ENCODE measurements around the gene FKBP11.
"Not testable (repeated sequence)": the region's sequence is repeated elsewhere in the genome, so short reads cannot be mapped to it uniquely, and the experiment has no call there.

FKBP11 gene

GRCh38 chr12:48954841-48955501 lies 29.7 kb upstream of the FKBP11 start:
- no peak for DNase-seq

DNA sequence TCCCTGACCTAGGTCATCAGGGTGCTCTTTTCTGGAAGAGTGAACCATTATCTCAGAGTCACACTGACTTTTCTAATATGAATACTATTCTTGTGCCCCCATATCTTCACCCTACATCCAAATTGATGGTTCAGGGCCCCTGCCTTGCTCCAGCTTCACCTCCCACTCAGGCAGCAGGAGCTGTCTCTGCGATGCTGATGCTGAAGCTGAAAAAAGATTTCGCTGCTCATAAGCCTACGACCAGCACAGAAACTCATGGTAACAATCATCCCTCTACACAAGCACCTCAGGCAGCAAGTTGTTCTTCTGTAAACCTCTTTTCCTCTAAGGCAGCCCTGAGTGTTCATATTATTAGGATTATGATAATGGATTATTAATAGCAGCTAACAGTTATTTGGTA lies 28.8 kb upstream of the FKBP11 start:
- no peak for DNase-seq

DNA sequence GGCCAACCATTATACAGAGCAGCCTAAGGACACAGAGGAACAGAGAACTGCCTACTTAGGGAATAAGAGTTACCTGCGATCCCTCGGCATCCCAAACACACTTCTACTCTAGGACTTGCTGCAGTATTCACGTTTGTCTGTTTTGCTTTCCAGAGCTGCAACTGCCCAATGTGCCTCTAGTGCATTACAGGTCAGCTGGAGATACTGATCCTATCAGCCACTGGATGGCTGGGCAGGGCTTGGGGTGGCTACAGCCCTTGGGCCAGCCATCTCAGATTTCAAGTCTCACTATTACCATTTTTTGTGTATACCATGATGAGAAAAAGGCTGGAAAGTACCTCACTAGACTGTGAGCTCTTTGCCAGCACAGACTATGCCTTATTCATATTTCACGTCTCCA lies 27.4 kb upstream of the FKBP11 start:
- no peak for DNase-seq

DNA sequence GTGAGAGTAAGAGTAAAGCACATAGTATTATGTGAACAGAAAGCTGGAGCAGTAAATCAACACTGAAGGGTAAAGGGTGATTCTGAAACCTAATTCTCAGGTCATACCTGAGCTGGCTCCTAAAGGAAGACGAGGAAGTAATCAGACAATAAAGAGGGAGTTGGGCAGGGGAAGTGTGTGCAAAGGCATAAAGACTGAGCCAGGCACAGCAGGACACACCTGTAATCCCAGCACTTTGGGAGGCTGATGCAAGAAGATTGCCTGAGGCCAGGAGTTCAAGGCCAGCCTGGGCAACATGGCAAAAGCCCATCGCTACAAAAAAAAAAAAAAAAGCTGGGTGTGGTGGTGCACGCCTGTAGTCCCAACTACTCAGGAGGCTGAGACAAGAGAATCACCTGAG lies 22.4 kb upstream of the FKBP11 start:
- DNase-seq: no peak

DNA sequence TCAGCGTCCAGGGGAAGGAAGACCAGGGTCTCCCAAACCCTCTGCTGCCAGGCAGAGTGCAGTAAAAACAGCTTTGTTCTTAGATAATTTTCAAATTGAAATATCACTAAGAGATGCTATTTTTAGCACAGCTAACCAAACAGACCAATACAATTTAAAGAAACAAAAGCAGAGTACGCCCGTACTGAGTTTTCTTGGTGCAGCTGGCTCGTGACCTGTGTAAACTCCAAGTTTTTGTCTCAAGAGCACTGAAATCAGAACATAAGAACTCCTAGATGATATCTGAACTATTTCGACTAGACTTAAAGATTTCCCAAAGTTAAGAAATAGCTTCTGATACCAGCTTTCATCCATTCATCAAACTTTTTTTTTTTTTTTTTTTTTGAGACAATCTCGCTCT lies 21.7 kb upstream of the FKBP11 start:
- no peak for DNase-seq

DNA sequence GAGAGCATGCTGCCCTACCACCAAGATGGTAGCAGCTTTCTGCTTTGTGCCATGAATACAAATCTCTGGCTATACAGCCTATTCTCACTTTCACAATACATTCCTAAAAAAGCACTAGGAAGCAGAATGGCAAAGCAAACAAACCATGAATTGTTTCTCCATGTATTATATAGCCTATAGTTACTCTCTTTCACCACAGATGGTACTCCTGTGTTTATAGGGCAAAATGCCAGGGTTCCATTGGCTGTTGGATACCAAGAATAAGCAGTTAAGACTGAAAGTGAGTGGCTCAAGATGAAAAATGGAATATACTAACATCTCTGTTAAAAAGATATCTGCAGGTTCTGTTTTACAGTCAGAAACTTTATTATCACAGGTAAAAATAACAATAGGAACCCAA lies 20.9 kb upstream of the FKBP11 start:
- no peak for DNase-seq

GRCh38 chr12:48943221-48943620 lies 17.9 kb upstream of the FKBP11 start:
- DNase-seq: no peak

GRCh38 chr12:48940181-48940580 lies 14.9 kb upstream of the FKBP11 start:
- no peak for DNase-seq

DNA sequence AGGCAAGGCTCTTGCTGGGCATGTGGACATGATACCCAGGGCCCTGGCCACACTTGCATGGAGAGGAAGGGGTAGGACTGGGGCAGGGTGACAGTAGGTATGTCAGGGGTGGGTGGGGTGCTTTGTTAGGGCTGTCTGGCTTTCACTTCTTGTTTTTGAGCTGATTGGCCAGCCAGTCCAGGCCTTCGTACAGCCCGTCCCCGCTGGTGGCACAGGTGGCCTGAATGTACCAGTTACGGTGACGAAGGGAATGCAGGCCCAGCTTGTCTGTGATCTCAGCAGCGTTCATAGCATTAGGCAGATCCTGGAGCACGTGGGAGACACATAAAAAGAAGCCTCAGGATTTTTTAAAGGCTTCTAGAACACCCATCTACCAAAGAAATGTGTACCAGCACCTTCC lies 13.5 kb upstream of the FKBP11 start:
- no peak for DNase-seq

DNA sequence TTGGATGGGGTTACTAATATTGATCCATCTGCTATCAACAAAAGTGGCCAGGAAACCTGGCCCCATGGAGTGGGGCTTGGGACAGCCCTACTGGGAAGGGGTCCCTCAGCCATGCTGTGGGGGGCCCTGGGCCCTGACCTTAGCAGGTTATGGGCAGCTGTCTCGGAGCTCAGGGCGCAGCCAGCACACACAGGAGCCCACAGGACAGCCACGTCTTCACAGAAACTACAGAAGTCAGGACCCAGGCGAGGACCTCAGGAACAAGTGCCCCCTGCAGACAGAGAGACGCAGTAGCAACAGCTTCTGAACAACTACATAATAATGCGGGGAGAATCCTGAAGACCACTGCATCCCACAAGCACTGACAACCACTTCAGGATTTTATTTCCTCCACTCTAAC lies 11.9 kb upstream of the FKBP11 start:
- DNase-seq: no peak

- no peak for DNase-seq
Observed at GRCh38 chr12:48936379-48936979, 11.2 kb upstream of the FKBP11 start.

DNA sequence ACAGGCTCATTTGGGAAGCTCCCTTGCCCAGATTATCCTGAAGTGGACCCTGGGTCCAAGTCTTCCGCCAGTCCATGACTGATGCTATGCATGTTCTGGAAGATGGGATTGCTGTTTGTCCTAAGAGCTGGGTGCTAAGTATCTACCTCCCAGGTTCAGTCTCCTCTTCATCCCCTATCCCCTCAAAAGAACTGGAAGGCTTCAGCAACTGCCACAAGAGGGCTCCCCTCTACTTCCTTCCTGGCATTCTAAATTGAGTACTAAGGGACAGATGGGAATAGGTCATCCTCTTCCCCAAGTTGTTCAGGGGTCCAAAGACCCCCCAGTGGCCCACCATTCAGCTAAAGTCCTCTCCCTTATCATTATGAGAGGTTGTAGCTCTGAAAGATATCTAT lies 9.0 kb upstream of the FKBP11 start:
- no peak for DNase-seq

DNA sequence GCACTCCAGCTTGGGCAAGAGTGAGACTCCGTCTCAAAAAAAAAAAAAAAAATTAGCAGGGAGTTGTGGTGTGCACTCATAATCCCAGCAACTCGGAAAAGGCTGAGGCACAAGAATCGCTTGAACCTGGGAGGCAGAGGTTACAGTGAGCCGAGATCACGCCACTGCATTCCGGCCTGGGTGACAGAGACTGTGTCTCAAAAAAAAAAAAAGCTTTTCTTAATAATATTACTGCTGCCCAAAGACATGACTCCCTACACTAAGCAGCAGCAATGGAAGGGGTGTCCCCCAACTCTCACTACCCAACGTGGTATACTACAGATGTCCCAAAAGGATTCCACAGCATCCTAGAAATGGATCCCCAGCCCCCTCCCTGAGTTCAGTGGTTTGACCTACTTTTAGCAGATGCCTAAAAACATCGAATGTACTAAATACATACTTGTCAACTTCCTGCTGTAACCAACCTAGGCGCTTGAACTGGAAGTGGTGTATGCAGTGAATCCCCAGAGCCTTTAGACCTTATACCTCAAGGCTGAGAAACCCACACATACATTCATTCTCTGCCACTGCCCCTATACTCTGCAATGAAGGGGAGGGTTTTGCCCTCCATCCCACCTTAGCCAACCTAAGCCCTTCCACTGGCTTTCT lies 8.5 kb upstream of the FKBP11 start:
- no peak for DNase-seq

DNA sequence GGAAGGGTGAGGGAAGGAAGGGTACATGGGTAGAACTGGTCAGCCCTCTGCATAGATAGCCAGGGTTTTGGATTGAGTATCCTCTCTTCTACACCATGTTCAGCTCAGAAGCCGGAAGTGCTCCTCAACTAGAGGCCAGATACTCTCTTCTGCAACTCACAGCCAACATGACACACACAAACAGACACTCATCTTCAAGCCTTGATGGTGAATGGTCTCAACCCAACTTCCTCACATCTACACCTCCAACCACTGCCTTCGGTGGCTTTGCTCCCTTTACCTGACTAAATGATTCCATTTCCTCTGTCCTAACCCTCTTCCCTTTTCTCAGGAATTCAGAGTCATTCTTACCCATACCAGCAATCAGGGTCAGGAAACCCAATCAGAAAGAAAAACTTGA lies 7.6 kb upstream of the FKBP11 start:
- no peak for DNase-seq

DNA sequence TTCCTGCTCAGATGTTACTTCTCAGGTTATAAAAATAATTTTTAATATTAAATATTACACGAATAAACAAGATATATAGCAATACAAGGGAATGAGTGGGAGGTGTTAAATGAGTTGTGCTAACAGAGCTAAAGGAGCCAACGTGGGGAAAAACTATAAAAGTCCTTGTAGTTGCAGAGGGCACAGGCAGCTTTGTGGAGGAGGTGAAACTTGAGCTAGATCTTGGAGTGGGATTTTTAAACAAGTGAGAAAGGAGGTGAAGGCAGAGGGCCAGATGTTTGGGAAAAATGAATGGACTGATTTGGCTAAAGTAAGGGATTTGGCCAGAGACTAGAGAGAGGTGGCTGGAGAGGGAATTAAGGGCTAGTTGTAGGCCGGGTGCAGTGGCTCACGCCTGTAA lies 5.2 kb upstream of the FKBP11 start:
- no peak for DNase-seq

DNA sequence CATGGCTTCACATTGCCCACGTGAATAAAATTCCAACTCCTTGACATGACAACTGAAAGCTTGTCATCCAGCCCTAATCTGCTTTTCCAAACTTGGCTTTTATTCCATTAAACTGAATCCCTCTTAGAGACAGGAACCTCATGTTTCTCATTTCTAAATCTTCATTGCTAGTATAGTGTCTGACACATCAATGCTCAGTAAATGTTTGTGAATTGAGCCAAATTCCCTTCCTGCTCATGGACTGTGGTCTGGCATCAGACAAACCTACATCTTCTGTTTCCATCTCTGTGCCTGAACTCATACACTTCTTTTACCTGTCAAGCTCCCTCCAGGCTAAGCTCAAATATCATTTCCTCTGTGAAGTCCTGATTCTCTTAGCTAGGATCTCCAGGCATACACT lies 4.3 kb upstream of the FKBP11 start:
- no peak for DNase-seq

- DNase-seq: no peak
Observed at GRCh38 chr12:48927261-48927660, 2.0 kb upstream of the FKBP11 start.

DNA sequence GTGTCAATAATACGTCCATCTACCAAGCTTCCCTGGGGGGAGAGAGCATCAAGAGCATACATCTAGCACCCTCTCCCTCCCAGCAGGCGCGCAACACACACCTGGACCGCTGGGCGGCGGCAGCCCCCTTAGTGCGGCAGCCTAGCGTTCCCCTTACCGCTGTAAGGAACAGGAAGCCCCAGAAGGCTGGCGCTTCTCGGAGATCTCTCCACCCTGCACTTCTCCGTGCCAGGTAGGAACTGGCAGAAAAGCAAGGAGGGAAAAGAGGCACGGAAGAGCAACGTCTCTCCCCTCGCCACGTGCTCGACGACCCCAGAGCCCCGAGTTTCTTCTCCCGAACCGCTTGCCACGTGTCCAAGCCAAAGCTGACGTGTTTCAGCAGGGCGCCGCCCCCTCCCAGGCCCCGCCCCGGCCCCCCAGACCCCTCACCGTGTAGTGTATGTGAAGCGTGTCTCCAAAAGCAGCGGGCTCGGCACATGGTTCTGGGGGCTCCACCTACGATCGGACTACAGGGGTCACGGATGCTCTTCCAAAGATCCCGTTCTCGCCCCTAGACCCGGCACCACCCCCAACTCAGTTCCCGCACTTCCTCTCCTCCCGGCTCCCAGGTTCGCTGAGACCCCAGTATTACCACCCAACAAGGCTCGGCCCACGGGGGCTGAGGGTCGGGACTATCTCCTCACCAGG lies 532 bp downstream of the FKBP11 start:
- DNase-seq: peak; percentile 29

- DNase-seq: no peak
Observed at GRCh38 chr12:48923117-48923516, 2.2 kb downstream of the FKBP11 start.

- no peak for DNase-seq
Observed at GRCh38 chr12:48917857-48918537, 7.3 kb downstream of the FKBP11 start.

- DNase-seq: no peak
Observed at GRCh38 chr12:48910196-48910595, 15.1 kb downstream of the FKBP11 start.

DNA sequence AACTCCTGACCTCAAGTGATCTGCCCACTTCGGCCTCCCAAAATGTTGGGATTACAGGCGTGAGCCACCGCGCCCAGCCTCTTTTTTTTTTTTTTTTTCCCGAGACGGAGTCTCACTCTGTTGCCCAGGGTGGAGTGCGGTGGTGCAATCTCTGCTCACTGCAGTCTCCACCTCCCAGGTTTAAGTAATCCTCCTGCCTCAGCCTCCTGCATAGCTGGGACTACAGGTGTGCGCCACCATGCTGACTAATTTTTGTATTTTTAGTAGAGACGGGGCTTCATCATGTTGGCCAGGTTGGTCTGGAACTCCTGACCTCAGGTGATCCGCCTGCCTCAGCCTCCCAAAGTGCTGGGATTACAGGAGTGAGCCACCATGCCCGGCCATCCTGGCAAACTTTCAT lies 15.6 kb downstream of the FKBP11 start:
- DNase-seq: not testable (repeated sequence)

GRCh38 chr12:48907245-48907644 lies 18.0 kb downstream of the FKBP11 start:
- DNase-seq: no peak
